NCI-H1436 (cell line): Measurements from ENCODE around the gene ACACB.

Experiments used
- DNase-seq: peaks from one replicate; lab custom pipeline; 2025; lab: John Stamatoyannopoulos, UW

ACACB gene

GRCh38 chr12:109219938-109220337 is 103.6 kb downstream of the ACACB start:
- DNase-seq, result no peak

GRCh38 chr12:109221277-109221931 is 105.0 kb downstream of the ACACB start:
- DNase-seq, result no peak

- DNase-seq, result no peak
Observed at GRCh38 chr12:109222062-109222461, 105.7 kb downstream of the ACACB start.

- DNase-seq, result no peak
Observed at GRCh38 chr12:109222496-109222895, 106.1 kb downstream of the ACACB start.

- no peak for DNase-seq
Observed at GRCh38 chr12:109223211-109223610, 106.8 kb downstream of the ACACB start.

- no peak for DNase-seq
Observed at GRCh38 chr12:109223868-109224267, 107.5 kb downstream of the ACACB start.

GRCh38 chr12:109228664-109229063 is 112.3 kb downstream of the ACACB start:
- no peak for DNase-seq

- DNase-seq, result no peak
Observed at GRCh38 chr12:109230193-109230592, 113.8 kb downstream of the ACACB start.

- no peak for DNase-seq
Observed at GRCh38 chr12:109232731-109233130, 116.3 kb downstream of the ACACB start.

- no peak for DNase-seq
Observed at GRCh38 chr12:109234012-109234411, 117.6 kb downstream of the ACACB start.

- DNase-seq, result no peak
Observed at GRCh38 chr12:109236257-109236656, 119.9 kb downstream of the ACACB start.

GRCh38 chr12:109239179-109239578 is 122.8 kb downstream of the ACACB start:
- no peak for DNase-seq

GRCh38 chr12:109239691-109240090 is 123.3 kb downstream of the ACACB start:
- DNase-seq, result no peak

- DNase-seq, result no peak
Observed at GRCh38 chr12:109240365-109240764, 124.0 kb downstream of the ACACB start.

GRCh38 chr12:109241936-109242335 is 125.5 kb downstream of the ACACB start:
- DNase-seq, result no peak

- no peak for DNase-seq
Observed at GRCh38 chr12:109244073-109244472, 127.7 kb downstream of the ACACB start.

- DNase-seq, result no peak
Observed at GRCh38 chr12:109246221-109246620, 129.8 kb downstream of the ACACB start.

- no peak for DNase-seq
Observed at GRCh38 chr12:109247831-109248654, 131.7 kb downstream of the ACACB start.

- DNase-seq, result no peak
Observed at GRCh38 chr12:109250523-109250922, 134.1 kb downstream of the ACACB start.

GRCh38 chr12:109252799-109253198 is 136.4 kb downstream of the ACACB start:
- DNase-seq, result no peak

GRCh38 chr12:109253913-109254544 is 137.6 kb downstream of the ACACB start:
- DNase-seq, result no peak

GRCh38 chr12:109255377-109255776 is 139.0 kb downstream of the ACACB start:
- no peak for DNase-seq

- DNase-seq, result no peak
Observed at GRCh38 chr12:109256011-109256410, 139.6 kb downstream of the ACACB start.
